Effector CD8-positive, alpha-beta T cell (primary cell): ENCODE measurements around the gene NOS1AP.

ENCODE experiments used
- DNase-seq: peaks from one replicate; lab custom pipeline; 2025; lab: John Stamatoyannopoulos, UW

Gene NOS1AP

DNA sequence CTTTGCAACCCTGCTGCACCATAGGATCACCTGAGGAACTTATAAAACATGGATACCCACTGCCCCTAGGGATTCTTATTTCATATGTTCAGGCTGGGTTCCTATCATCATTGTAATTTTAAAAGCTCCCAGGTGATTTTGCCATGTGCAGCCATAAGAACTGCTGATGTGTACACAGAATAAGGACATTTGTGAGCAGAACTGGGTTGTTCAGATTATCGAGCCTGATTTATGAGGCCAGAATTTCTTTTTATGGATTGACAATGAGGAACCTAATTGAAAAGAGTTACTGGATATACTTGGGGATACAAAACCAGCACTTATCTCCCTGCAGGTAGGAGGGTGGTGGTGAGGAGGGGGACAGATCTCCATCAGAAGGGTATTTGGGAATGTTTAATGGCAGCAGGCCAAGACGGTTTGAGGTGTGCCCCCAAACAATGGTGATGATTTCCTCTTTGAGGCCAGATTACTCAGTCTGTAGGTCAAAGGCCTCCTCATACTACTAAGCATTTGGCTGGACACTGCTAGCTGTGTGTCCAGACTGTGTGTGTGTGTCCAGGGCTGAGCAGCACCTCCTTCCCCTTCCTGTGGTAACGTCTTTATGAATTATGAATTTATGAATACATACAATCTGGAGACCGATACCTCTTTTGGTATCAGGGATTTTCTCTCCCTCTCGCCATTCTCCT lies 18.9 kb downstream of the NOS1AP start:
- DNase-seq, result no peak

- no peak for DNase-seq
These were observed 20.3 kb downstream of the NOS1AP start for GRCh38 chr1:162089748-162090147.

DNA sequence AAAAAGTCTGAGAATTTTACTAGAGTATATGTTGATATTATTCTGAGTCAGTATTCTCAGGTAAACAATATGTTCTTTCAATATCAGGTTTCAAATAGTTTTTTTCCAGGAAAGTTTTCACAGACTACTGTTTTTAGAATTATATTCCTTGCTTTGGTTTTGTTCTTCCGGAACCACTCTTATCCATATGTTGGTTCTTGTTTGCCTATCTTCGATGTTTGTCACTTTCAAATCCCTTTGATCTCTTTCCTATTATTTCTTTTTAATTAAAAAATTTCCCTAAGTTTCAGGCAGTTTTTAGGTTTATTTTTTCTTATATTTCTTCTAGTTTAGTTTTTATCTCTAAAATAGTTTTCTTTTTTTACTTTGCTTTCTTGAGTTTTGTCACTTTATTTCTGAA lies 20.9 kb downstream of the NOS1AP start:
- no peak for DNase-seq

GRCh38 chr1:162091681-162092524 lies 22.4 kb downstream of the NOS1AP start:
- no peak for DNase-seq

GRCh38 chr1:162093095-162093494 lies 23.6 kb downstream of the NOS1AP start:
- DNase-seq, result no peak

GRCh38 chr1:162094271-162094670 lies 24.8 kb downstream of the NOS1AP start:
- no peak for DNase-seq

DNA sequence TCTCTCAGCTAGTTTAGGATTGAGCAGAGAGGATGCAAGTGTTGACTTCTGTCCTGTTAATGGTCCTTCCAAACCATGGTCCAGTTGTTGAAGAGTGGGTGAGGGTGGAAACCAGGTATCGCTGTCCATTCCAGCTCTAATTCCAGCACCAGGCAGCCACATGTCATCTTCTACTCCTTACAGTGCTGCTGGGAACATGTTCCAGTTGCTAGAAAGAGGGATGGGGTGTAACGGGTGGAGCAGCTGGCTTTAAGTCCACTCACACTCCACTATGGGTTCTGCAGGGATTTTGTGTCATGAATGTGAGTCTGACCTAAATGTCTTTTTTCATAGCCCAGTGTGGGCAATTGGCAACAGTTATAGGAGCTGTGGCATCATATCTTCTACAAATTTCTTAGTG lies 25.2 kb downstream of the NOS1AP start:
- DNase-seq, result no peak

GRCh38 chr1:162107911-162108310 lies 38.4 kb downstream of the NOS1AP start:
- no peak for DNase-seq

DNA sequence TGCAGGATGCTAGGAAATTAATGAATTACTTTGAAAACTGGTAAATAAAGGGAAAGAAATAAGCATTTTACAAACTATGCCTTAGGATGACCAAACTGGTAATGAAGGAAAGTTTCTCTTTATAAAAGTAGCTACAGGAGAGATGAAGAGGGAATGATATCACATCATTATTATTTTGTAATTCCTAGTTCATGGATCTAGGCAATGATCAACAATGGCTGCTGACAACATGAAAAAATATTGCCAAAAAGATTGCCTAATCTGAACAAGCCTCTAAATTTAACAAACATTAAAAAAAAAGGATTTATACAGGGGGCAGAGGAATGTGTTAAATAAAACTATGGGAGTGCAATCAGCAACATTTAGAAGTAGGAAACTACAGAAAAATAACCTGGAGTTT lies 38.9 kb downstream of the NOS1AP start:
- no peak for DNase-seq

GRCh38 chr1:162110910-162111309 lies 41.4 kb downstream of the NOS1AP start:
- no peak for DNase-seq

DNA sequence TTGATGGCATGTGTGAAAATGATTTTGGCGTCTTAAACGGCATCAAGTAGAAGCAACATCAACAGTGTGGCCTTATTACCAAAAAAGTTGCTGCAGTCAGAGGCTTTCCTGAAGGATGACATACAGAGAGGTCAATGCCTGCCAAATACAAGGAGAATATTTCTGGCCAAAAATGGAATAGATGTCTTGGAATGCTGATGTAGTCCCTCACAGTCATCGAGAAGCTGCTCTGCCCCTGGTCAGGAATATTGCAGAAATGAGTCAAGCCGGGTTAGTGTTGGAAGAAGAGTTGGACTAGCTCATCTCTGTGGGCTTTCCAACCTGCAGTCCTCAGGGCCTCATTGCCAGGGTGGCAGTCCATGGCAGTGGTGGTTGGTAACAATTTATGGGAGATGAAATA lies 42.1 kb downstream of the NOS1AP start:
- DNase-seq, result no peak

GRCh38 chr1:162113419-162113818 lies 43.9 kb downstream of the NOS1AP start:
- no peak for DNase-seq

DNA sequence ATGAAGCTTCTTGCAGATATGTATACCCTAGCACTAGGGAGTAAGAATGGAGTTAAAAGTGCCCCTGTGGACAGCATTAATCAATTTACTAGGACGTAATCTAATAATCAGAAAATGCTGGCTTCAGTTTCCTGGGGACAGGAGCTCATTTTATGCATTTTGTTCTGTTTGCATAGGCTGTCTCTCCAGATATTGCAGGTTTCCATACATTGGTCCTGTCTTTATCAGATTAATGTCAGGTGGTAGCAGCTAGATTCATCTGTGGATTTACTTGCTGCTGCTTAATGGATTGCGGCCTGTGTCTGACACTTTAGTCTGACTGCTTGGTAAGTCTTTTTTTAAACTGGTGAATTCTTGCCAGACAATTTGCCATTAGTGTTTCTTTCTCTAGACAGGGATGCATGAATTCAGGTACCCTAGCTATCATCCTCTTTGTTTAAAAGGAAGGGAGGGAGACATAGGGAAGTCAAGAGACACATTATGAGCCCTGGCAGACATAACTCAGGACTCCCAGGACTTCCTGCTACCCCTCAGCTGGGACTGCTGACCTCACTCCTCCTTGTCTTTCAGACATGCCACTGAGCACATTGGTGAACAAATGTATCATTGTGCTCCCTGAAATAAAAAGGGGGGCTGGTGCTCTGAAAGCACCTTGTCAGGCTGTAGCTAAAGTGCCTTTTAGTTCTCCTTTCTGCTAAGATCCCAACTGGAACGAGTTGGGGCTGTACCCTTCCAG lies 47.7 kb downstream of the NOS1AP start:
- no peak for DNase-seq

- DNase-seq, result no peak
These were observed 48.6 kb downstream of the NOS1AP start for GRCh38 chr1:162118063-162118462.

DNA sequence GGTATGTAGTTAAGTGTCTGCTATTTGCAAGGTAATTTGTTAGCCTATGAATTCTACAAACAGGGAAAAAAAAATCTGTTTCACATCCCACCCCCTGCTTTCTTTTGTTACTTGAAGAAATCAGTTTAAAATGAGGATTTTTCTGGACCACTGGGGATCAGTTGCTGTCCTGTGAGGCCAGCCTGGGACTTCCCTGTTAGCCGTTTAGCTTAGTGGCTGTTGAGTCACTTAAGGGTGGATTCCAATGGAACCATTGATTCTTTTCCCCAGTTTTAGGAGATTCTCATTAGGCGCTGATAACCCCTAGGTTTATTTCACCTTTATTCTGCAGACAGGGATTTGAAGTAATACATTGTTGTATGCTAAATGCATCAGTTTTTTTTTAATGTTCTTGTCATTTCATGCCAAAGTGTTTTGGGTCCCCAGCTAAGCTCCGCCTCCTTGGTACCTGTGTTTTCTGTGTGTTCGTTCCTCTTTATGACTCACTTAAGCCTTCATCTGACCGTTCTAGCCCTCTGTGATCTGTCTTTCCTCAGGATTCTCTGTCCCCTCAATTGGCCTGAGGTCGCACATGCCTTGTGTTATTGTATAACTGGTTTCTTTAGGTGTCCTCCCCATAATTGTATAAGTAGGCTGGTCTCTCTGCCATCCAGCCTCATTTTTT lies 59.3 kb downstream of the NOS1AP start:
- DNase-seq, result no peak

DNA sequence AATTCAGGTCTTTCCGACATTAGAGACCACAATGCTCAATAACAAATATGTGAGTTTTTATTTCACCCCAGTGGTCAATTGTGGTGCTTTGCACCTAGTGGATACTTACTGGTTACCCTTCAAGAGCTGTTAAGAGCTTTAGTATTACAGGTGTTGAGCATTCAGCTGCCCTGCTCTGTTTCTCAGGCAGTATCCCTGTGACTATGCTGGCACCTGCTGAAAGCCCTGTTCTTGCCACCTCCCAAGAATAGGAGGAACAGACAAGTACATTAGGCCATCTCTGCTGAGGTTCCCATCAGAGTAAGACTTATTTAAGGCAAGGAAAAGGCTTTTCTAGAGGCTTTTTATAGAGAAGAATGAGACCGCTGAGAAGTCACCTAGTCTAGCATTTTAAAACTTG lies 60.8 kb downstream of the NOS1AP start:
- no peak for DNase-seq

GRCh38 chr1:162131400-162132321 lies 62.2 kb downstream of the NOS1AP start:
- no peak for DNase-seq

DNA sequence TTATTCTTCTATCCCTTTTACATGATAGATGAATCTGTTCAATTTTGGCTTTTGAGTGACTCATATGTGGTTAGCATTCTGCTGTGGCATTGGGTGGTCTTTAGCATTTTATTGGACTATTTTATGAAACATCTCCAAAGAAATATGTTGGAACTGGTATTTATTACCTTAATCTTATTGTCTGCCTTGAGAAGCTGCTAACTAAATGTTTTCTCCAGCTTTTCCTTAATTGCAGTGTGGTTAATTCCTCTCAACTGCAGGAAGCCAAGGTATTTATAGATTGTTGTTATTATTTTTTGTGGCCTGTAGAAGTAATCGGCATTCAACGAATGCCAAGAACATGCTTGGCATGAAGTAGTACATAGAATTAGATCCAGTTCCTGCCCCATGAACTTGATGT lies 64.1 kb downstream of the NOS1AP start:
- DNase-seq, result no peak

DNA sequence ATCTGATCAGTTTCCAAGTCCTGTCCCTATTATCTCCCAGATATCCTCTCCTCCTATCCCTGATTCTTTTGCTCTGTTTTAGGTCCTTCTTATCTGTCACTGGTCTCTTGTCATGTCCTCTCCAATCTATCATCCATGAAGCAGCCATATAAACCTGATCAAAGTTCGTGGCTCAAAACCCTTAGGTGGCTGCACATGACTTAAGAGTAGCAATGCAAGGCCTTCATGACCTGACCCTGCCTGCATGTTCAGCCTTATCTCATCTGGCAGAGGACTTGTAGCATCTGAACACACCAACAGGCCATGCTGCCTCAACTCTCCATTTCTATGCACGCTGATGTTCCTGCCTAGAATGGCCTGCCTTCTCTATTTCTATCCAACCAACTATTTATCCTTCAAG lies 65.2 kb downstream of the NOS1AP start:
- DNase-seq, result no peak

DNA sequence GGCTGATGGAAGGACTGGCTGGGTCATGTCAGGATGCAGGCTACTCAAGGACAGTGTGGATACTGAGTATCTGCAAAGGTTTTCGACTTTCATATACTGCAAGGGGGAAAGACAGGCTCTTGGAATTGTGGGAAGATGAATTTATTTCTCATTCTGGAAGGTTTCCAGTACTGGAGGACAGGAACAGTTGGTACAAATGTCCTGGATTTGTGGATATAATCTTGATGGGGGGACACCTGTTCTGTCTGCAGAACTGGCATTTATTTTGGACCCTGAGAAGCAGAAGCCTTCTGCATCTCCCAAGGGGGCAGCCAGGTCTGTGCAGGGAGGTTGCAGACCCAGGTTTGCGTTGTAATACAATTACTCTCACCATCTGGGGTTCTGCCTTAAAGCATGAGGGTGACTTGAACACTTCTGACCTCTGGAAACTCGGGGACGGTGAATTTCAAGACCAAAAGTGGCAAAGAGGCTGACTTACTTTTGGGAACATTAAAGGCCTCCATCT lies 65.8 kb downstream of the NOS1AP start:
- no peak for DNase-seq

DNA sequence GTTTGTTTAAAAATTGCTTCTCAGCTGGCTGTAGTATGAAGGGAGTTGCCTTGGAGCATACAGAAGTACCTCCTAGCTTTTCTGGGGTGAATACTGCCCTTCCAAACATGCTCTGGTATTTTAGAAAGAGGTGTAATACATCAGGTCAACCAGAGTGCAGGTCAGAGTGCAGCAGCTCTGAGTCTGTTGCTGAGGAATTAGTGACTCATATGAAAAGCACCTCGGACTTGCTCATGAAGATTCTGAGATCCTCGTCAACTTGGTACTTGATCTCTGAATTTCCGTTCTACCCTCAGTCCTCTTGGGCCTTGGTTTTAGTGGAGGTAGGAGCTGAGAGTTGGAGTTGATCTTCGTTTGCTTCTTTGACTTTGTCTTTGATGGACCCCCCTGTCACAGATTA lies 67.3 kb downstream of the NOS1AP start:
- DNase-seq, result no peak
